Mesenchymal stem cell (in vitro differentiated cells and primary cell): ENCODE measurements around the gene ACER3.

ENCODE experiments used
- DNase-seq: peaks from one replicate; pipeline ENCODE4 v3.0.0-alpha.2; 2013
- H2AFZ ChIP-seq: one replicate; pipeline ENCODE4 v1.6.1; 2013; ENCODE audit warnings: low read depth, mild to moderate bottlenecking, control low read depth, inconsistent platforms, low read length, moderate library complexity
- H2AK5ac ChIP-seq: 2 replicates; pipeline ENCODE4 v1.6.1; 2013; ENCODE audit warnings: low read length, moderate library complexity, mild to moderate bottlenecking, inconsistent platforms; ENCODE audit not compliant: severe bottlenecking
- H2BK120ac ChIP-seq: one replicate; pipeline ENCODE4 v1.6.1; 2013; ENCODE audit warnings: low read depth, mild to moderate bottlenecking, inconsistent platforms, low read length, moderate library complexity
- H2BK12ac ChIP-seq, 2 experiments: one replicate each; pipeline ENCODE4 v1.6.1; 2013; ENCODE audit warnings: inconsistent platforms in 2 of 2, low read length in 2 of 2, mild to moderate bottlenecking in 2 of 2, moderate library complexity in 2 of 2, control low read depth in 1 of 2
- H2BK15ac ChIP-seq: one replicate; pipeline ENCODE4 v1.6.1; 2013; ENCODE audit warnings: mild to moderate bottlenecking, low read depth, inconsistent platforms; ENCODE audit not compliant: poor library complexity, severe bottlenecking
- H2BK5ac ChIP-seq: 2 replicates; pipeline ENCODE4 v1.6.1; 2013; ENCODE audit warnings: low read depth, mild to moderate bottlenecking, low read length, control low read depth, inconsistent platforms; ENCODE audit not compliant: poor library complexity, severe bottlenecking
- H3K14ac ChIP-seq, 2 experiments: one replicate each; pipeline ENCODE4 v1.6.1; 2013; ENCODE audit warnings: inconsistent platforms in 2 of 2, low read length in 2 of 2, control low read depth in 1 of 2, mild to moderate bottlenecking in 1 of 2, moderate library complexity in 1 of 2
- H3K18ac ChIP-seq, 2 experiments: one replicate each; pipeline ENCODE4 v1.6.1; 2013; ENCODE audit warnings: inconsistent platforms in 2 of 2, low read length in 2 of 2, control low read depth in 1 of 2, low read depth in 1 of 2, mild to moderate bottlenecking in 1 of 2
- H3K23ac ChIP-seq, 2 experiments: one replicate each; pipeline ENCODE4 v1.6.1; 2013; ENCODE audit warnings: inconsistent platforms in 2 of 2, low read length in 2 of 2, mild to moderate bottlenecking in 2 of 2, moderate library complexity in 2 of 2, control low read depth in 1 of 2
- H3K27ac ChIP-seq: 2 replicates; pipeline ENCODE4 v1.5.1; 2013; ENCODE audit warnings: mild to moderate bottlenecking, moderate library complexity, low read length, control low read depth, inconsistent platforms; ENCODE audit not compliant: poor library complexity, severe bottlenecking
- H3K27me3 ChIP-seq, 2 experiments: 2 replicates each; pipeline versions ENCODE4 v1.6.1 to v1.7.0; 2013; ENCODE audit warnings: low read length in 2 of 2, mild to moderate bottlenecking in 2 of 2, moderate library complexity in 2 of 2, control low read depth in 1 of 2, inconsistent platforms in 1 of 2; ENCODE audit not compliant: control insufficient read depth in 1 of 2, insufficient read depth in 1 of 2
- H3K36me3 ChIP-seq, 2 experiments: 2 replicates each; pipeline versions ENCODE4 v1.6.1 to v1.7.0; 2013; ENCODE audit warnings: low read length in 2 of 2, control low read depth in 1 of 2, inconsistent platforms in 1 of 2, low read depth in 1 of 2, mild to moderate bottlenecking in 1 of 2; ENCODE audit not compliant: insufficient read depth in 2 of 2, control insufficient read depth in 1 of 2
- H3K4ac ChIP-seq, 2 experiments: one replicate each; pipeline ENCODE4 v1.6.1; 2013; ENCODE audit warnings: inconsistent platforms in 2 of 2, low read length in 2 of 2, mild to moderate bottlenecking in 2 of 2, moderate library complexity in 2 of 2, control low read depth in 1 of 2, low read depth in 1 of 2
- H3K4me1 ChIP-seq: 2 replicates; pipeline ENCODE4 v1.6.1; 2013; ENCODE audit warnings: low read depth, low read length, control low read depth; ENCODE audit not compliant: control insufficient read depth, insufficient read depth
- H3K4me2 ChIP-seq: 2 replicates; pipeline ENCODE4 v1.6.1; 2013; ENCODE audit warnings: low read length, mild to moderate bottlenecking, inconsistent platforms; ENCODE audit not compliant: poor library complexity, severe bottlenecking
- H3K4me3 ChIP-seq, 2 experiments: 2 replicates each; pipeline versions ENCODE4 v1.5.1 to v1.7.0; 2013; ENCODE audit warnings: low read length in 2 of 2, mild to moderate bottlenecking in 2 of 2, control low read depth in 1 of 2, low read depth in 1 of 2; ENCODE audit not compliant: insufficient read depth in 1 of 2
- H3K79me1 ChIP-seq: replicated peaks from 2 replicates; pipeline ENCODE4 v1.6.1; 2013; ENCODE audit warnings: mild to moderate bottlenecking, control low read depth, low read length, inconsistent platforms; ENCODE audit not compliant: poor library complexity, severe bottlenecking
- H3K9ac ChIP-seq: 2 replicates; pipeline ENCODE4 v1.7.0; 2013; ENCODE audit warnings: mild to moderate bottlenecking, low read length, moderate library complexity
- H3K9me3 ChIP-seq: 2 replicates; pipeline ENCODE4 v1.7.0; 2013; ENCODE audit warnings: mild to moderate bottlenecking, low read length; ENCODE audit not compliant: control insufficient read depth
- H4K8ac ChIP-seq: one replicate; pipeline ENCODE4 v1.6.1; 2013; ENCODE audit warnings: inconsistent platforms, mild to moderate bottlenecking, low read length, moderate library complexity
- H4K91ac ChIP-seq: one replicate; pipeline ENCODE4 v1.6.1; 2013; ENCODE audit warnings: mild to moderate bottlenecking, low read length, inconsistent platforms
- WGBS: methylation state at CpG from one replicate; pipeline ENCODE4 v1.1.7; 2013; ENCODE audit warnings: mixed read lengths; 5-methylcytosine and 5-hydroxymethylcytosine counted together

ACER3 gene

DNA sequence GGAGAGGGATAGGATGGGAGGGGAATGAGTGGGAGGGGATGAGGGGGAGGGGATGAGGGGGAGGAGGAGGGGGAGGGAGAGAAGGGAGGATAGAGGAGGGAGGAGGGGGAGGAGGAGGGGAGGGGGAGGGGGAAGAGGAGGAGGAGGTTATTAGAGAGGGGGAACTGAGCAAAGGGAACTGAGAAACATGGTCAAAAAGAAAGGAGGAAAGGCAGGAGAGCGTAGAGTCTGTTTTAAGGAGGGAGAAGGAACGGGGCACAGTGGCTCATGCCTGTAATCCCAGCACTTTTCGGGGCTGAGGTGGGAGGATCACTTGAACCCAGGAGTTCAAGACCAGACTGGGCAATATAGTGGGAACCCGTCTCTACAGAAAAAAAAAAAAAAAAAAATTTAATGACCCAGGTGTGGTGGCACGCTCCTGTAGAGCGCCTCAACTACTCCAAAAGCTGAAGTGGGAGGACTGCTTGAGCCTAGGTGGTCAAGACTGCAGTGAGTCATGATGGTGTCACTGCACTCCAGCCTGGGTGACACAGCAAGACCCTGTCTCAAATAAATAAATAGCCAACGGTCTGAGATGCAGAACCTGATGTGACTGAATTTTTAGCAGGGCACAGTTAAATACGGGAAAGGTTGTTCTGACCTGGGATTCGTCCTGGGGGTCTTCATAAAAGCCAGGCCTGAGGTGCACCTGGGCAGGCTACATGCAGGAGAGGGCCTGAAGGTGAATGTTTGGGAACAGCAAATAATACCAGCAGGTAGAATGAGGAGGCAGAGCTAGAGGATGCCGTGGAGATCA lies 177.5 kb downstream of the ACER3 start:
- 84% methylated on average over 10 of the region's 10 CpGs for WGBS
- no peak overlapping the region for H4K91ac ChIP-seq
- H3K4ac ChIP-seq: no peak overlapping the region

DNA sequence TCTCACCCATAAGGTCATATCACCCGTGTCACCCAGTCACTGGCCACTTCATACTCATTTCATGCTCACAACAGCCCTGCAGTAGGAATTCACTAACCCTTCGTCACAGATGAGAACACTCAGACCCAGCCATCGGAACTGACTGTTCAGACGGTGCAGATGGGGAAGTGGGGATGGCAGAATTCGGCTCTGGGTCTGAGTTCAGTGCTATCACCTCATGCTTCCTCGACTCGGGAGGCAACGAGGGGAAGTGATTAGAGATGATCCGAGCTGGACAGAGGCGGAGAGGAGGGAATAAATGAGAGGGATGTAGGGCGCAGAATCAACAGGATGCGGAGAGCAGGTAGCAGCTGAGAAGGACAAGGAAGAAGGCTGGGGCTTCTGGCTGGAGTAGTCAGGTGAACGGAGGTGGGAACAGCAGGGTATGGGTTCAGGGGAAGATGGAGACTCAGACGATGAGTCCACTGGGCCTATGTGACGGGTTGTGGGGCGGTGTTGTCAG lies 178.2 kb downstream of the ACER3 start:
- Histone ChIP-seq H3K4me3 (peak overlapping the region in 1 of 2 experiments; percentile 74), H2AK5ac (no peak overlapping the region), H2BK12ac (no peak overlapping the region), H3K14ac (no peak overlapping the region), H3K27ac (no peak overlapping the region), H3K23ac (no peak overlapping the region), H2BK15ac (no peak overlapping the region), H3K9ac (no peak overlapping the region), H2BK5ac (no peak overlapping the region), H3K4ac (no peak overlapping the region), H2BK120ac (no peak overlapping the region), H2AFZ (no peak overlapping the region), H3K9me3 (no peaks in the 10 kb centered on the region), H3K27me3 (peaks cover 7 to 67% of the 10 kb centered on the region in 2 experiments), H3K79me1 (no peaks in the 10 kb centered on the region), H3K4me2 (no peak overlapping the region), H3K18ac (no peak overlapping the region), H4K91ac (no peak overlapping the region), H3K36me3 (peaks cover 0 to 5% of the 10 kb centered on the region in 2 experiments), H4K8ac (no peak overlapping the region), H3K4me1 (peaks cover 9% of the 10 kb centered on the region)
- no peak for DNase-seq
- 90% methylated on average over 16 of the region's 16 CpGs for WGBS

More for the DNA sequence above, 177.5 kb downstream of the ACER3 start:
- peaks cover 0 to 5% of the 10 kb centered on the region in 2 experiments for H3K36me3 ChIP-seq
- H3K4me1 ChIP-seq: peaks cover 9% of the 10 kb centered on the region
- no peak overlapping the region for H2BK15ac ChIP-seq
- no peaks in the 10 kb centered on the region for H3K79me1 ChIP-seq
- H3K4me2 ChIP-seq: no peak overlapping the region
- no peak for DNase-seq
- H2BK120ac ChIP-seq: no peak overlapping the region
- no peak overlapping the region for H3K14ac ChIP-seq
- no peak overlapping the region for H3K9ac ChIP-seq
- H3K27me3 ChIP-seq: peaks cover 7 to 67% of the 10 kb centered on the region in 2 experiments
- no peak overlapping the region for H2BK5ac ChIP-seq
- H2AFZ ChIP-seq: no peak overlapping the region
- H3K27ac ChIP-seq: no peak overlapping the region
- H3K9me3 ChIP-seq: no peaks in the 10 kb centered on the region
- no peak overlapping the region for H4K8ac ChIP-seq
- H3K18ac ChIP-seq: no peak overlapping the region
- H3K4me3 ChIP-seq: no peak overlapping the region
- H2BK12ac ChIP-seq: no peak overlapping the region
- no peak overlapping the region for H3K23ac ChIP-seq
- H2AK5ac ChIP-seq: no peak overlapping the region

DNA sequence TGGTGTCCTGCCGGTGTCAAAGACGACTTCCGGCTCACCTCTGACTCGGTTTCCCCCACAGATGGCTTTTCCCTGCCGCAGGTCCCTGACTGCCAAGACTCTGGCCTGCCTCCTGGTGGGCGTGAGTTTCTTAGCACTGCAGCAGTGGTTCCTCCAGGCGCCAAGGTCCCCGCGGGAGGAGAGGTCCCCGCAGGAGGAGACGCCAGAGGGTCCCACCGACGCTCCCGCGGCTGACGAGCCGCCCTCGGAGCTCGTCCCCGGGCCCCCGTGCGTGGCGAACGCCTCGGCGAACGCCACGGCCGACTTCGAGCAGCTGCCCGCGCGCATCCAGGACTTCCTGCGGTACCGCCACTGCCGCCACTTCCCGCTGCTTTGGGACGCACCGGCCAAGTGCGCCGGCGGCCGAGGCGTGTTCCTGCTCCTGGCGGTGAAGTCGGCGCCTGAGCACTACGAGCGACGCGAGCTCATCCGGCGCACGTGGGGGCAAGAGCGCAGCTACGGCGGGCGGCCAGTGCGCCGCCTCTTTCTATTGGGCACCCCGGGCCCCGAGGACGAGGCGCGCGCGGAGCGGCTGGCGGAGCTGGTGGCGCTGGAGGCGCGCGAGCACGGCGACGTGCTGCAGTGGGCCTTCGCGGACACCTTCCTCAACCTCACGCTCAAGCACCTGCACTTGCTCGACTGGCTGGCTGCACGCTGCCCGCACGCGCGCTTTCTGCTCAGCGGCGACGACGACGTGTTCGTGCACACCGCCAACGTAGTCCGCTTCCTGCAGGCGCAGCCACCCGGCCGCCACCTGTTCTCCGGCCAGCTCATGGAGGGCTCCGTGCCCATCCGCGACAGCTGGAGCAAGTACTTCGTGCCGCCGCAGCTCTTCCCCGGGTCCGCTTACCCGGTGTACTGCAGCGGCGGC lies 179.0 kb downstream of the ACER3 start:
- Histone ChIP-seq H2AFZ (peak overlapping the region; percentile 16), H3K9me3 (no peaks in the 10 kb centered on the region), H2BK12ac (no peak overlapping the region), H3K18ac (no peak overlapping the region), H3K27ac (no peak overlapping the region), H3K36me3 (peaks cover 0 to 5% of the 10 kb centered on the region in 2 experiments), H2BK15ac (no peak overlapping the region), H2BK120ac (no peak overlapping the region), H2BK5ac (no peak overlapping the region), H4K91ac (no peak overlapping the region), H3K14ac (no peak overlapping the region), H3K9ac (no peak overlapping the region), H3K23ac (no peak overlapping the region), H4K8ac (no peak overlapping the region), H3K27me3 (peaks cover 7 to 67% of the 10 kb centered on the region in 2 experiments), H3K4ac (no peak overlapping the region), H2AK5ac (no peak overlapping the region), H3K4me1 (peaks cover 9% of the 10 kb centered on the region), H3K79me1 (no peaks in the 10 kb centered on the region), H3K4me2 (peak overlapping the region; percentile 56), H3K4me3 (peak overlapping the region; percentile 39 to 74)
- DNase-seq: peak; percentile 37
- 27% methylated on average over 100 of the region's 109 CpGs for WGBS

DNA sequence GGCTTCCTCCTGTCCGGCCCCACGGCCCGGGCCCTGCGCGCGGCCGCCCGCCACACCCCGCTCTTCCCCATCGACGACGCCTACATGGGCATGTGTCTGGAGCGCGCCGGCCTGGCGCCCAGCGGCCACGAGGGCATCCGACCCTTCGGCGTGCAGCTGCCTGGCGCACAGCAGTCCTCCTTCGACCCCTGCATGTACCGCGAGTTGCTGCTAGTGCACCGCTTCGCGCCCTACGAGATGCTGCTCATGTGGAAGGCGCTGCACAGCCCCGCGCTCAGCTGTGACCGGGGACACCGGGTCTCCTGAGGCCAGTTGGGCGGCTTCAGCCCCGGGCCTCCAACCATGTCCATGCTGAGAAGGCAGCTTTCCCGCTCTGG lies 179.7 kb downstream of the ACER3 start:
- no peak overlapping the region for H3K4me2 ChIP-seq
- H3K14ac ChIP-seq: no peak overlapping the region
- 96% methylated on average over 37 of the region's 37 CpGs for WGBS

More for the DNA sequence above, 179.7 kb downstream of the ACER3 start:
- H3K9me3 ChIP-seq: no peaks in the 10 kb centered on the region
- H2BK12ac ChIP-seq: no peak overlapping the region
- H3K9ac ChIP-seq: no peak overlapping the region
- no peak overlapping the region for H2BK120ac ChIP-seq
- H4K8ac ChIP-seq: no peak overlapping the region
- H3K4me1 ChIP-seq: peaks cover 9% of the 10 kb centered on the region
- no peak overlapping the region for H3K27ac ChIP-seq
- no peak for DNase-seq
- H2BK15ac ChIP-seq: no peak overlapping the region
- peaks cover 7 to 67% of the 10 kb centered on the region in 2 experiments for H3K27me3 ChIP-seq
- no peak overlapping the region for H2AK5ac ChIP-seq
- no peak overlapping the region for H2AFZ ChIP-seq
- H2BK5ac ChIP-seq: no peak overlapping the region
- H4K91ac ChIP-seq: no peak overlapping the region
- H3K18ac ChIP-seq: no peak overlapping the region
- H3K4ac ChIP-seq: no peak overlapping the region
- H3K23ac ChIP-seq: no peak overlapping the region
- H3K79me1 ChIP-seq: no peaks in the 10 kb centered on the region
- peaks cover 0 to 5% of the 10 kb centered on the region in 2 experiments for H3K36me3 ChIP-seq
- H3K4me3 ChIP-seq: no peak overlapping the region
